Karpas-422 (cell line): ENCODE measurements around the gene EBP. TPM values are rescaled to one million over a fixed set of nuclear protein-coding genes. Genes with fewer than 3 reads are reported as not detected.
A peak's percentile ranks its signal among the peaks of the same experiment; 100 is the strongest.

Experiments used
- DNase-seq: peaks from one replicate; pipeline ENCODE4 v3.0.0-alpha.2; 2015
- H2AFZ ChIP-seq: fragments of 200-600 bp; sonication (generic); 2 replicates; pipeline ENCODE4 v1.6.1; 2014; ENCODE audit warnings: antibody characterized with exemption, low read length, mixed read lengths
- H3K27ac ChIP-seq: fragments of 200-600 bp; sonication (generic); 2 replicates; pipeline ENCODE4 v1.5.1; 2014; ENCODE audit warnings: mild to moderate bottlenecking, low read length, moderate library complexity
- H3K27me3 ChIP-seq: fragments of 200-600 bp; sonication (generic); 2 replicates; pipeline ENCODE4 v1.6.1; 2014; ENCODE audit warnings: low read length, mixed read lengths
- H3K36me3 ChIP-seq: fragments of 200-600 bp; sonication (generic); 2 replicates; pipeline ENCODE4 v1.6.1; 2014; ENCODE audit warnings: low read length, mixed read lengths; ENCODE audit not compliant: insufficient read depth
- H3K4me1 ChIP-seq: fragments of 200-600 bp; sonication (generic); 2 replicates; pipeline ENCODE4 v1.6.1; 2014; ENCODE audit warnings: mild to moderate bottlenecking, low read length, mixed read lengths
- H3K4me2 ChIP-seq: fragments of 200-600 bp; sonication (generic); 2 replicates; pipeline ENCODE4 v1.6.1; 2014; ENCODE audit warnings: low read length, low read depth, mild to moderate bottlenecking; ENCODE audit not compliant: poor library complexity, severe bottlenecking
- H3K4me3 ChIP-seq: fragments of 200-600 bp; sonication (generic); 2 replicates; pipeline ENCODE4 v1.5.1; 2014; ENCODE audit warnings: mild to moderate bottlenecking, antibody characterized with exemption, low read length, mixed read lengths
- H3K79me2 ChIP-seq: fragments of 200-600 bp; sonication (generic); 2 replicates; pipeline ENCODE4 v1.6.1; 2014; ENCODE audit warnings: mild to moderate bottlenecking, low read length, mixed read lengths
- H3K9ac ChIP-seq: fragments of 200-600 bp; sonication (generic); 2 replicates; pipeline ENCODE4 v1.6.0; 2014; ENCODE audit warnings: low read length
- H3K9me2 ChIP-seq: fragments of 200-600 bp; sonication (generic), shearing (Covaris generic); replicated peaks from 2 replicates; pipeline ENCODE4 v1.6.0; 2014; ENCODE audit warnings: mild to moderate bottlenecking, low read length, moderate library complexity; ENCODE audit not compliant: insufficient read depth
- H3K9me3 ChIP-seq: fragments of 300-700, 200-600 bp; sonication (generic); 2 replicates; pipeline ENCODE4 v1.6.1; 2014; ENCODE audit warnings: low read length, mixed read lengths
- H4K20me1 ChIP-seq: fragments of 200-600 bp; sonication (generic); 2 replicates; pipeline ENCODE4 v1.6.1; 2014; ENCODE audit warnings: mild to moderate bottlenecking, antibody characterized with exemption, low read length, low read depth; ENCODE audit not compliant: insufficient read depth
- total RNA-seq: library from RNA; depleted of rRNA; stranded (reverse); fragments of >200 nt; shearing (Covaris generic); gene quantifications from 2 replicates; pipeline ENCODE4 v1.2.3, GENCODE V29; 2014; ENCODE audit warnings: low replicate concordance

The EBP gene
- total RNA-seq, 1 experiment from 2014 or later, result 50.2 TPM

- peak within 1 kb of the TSS; percentile 93 for H2AFZ ChIP-seq
- peak within 1 kb of the TSS; percentile 83 for H3K4me3 ChIP-seq
- no peaks in the 10 kb centered on the region for H3K36me3 ChIP-seq
- no peak within 1 kb of the TSS for H3K27ac ChIP-seq
- H4K20me1 ChIP-seq, result no peaks in the 10 kb centered on the region; the same call in 1 of the 2 replicates
- peaks cover 11% of the 10 kb centered on the region for H3K4me1 ChIP-seq
- peaks cover 24% of the 10 kb centered on the region for H3K79me2 ChIP-seq
- H3K27me3 ChIP-seq, result no peaks in the 10 kb centered on the region
- H3K9me3 ChIP-seq, result no peaks in the 10 kb centered on the region
- no peaks in the 10 kb centered on the region for H3K9me2 ChIP-seq
- H3K4me2 ChIP-seq, result peak within 1 kb of the TSS; percentile 87
- peak within 1 kb of the TSS; percentile 90 for H3K9ac ChIP-seq
- DNase-seq, result peak; percentile 93
These were observed 45.6 kb upstream of the EBP start, which contains the start of gene FTSJ1 for GRCh38 chrX:48475774-48476577. TSS of gene FTSJ1 (plus strand) at chrX:48476199. CDS start at chrX:48478048, 1,849 bp downstream.

- H3K79me2 ChIP-seq, result peaks cover 24% of the 10 kb centered on the region
- no peak for DNase-seq
- H3K4me1 ChIP-seq, result peaks cover 11% of the 10 kb centered on the region
- no peaks in the 10 kb centered on the region for H3K27me3 ChIP-seq
- peak overlapping the region; percentile 83 for H3K4me3 ChIP-seq
- no peaks in the 10 kb centered on the region for H3K36me3 ChIP-seq
- H4K20me1 ChIP-seq, result no peaks in the 10 kb centered on the region; the same call in 1 of the 2 replicates
- no peak overlapping the region for H2AFZ ChIP-seq
- H3K9ac ChIP-seq, result peak overlapping the region; percentile 90
- H3K4me2 ChIP-seq, result peak overlapping the region; percentile 87
- H3K9me2 ChIP-seq, result no peaks in the 10 kb centered on the region
- no peaks in the 10 kb centered on the region for H3K9me3 ChIP-seq
- no peak overlapping the region for H3K27ac ChIP-seq
These were observed 44.7 kb upstream of the EBP start for GRCh38 chrX:48476919-48477318.

- no peak for DNase-seq
- no peak overlapping the region for H3K27ac ChIP-seq
- no peak overlapping the region; the same call in 1 of the 2 replicates for H3K4me3 ChIP-seq
- no peak overlapping the region for H2AFZ ChIP-seq
- no peak overlapping the region for H3K9ac ChIP-seq
- no peaks in the 10 kb centered on the region; the same call in 1 of the 2 replicates for H4K20me1 ChIP-seq
- H3K4me2 ChIP-seq, result no peak overlapping the region
- no peaks in the 10 kb centered on the region for H3K9me3 ChIP-seq
- peaks cover 11% of the 10 kb centered on the region for H3K4me1 ChIP-seq
- no peaks in the 10 kb centered on the region for H3K36me3 ChIP-seq
- peaks cover 24% of the 10 kb centered on the region for H3K79me2 ChIP-seq
- H3K9me2 ChIP-seq, result no peaks in the 10 kb centered on the region
- no peaks in the 10 kb centered on the region for H3K27me3 ChIP-seq
These were observed 43.5 kb upstream of the EBP start for GRCh38 chrX:48477960-48478755.

- Histone ChIP-seq H3K36me3 (no peaks in the 10 kb centered on the region), H3K79me2 (peaks cover 24% of the 10 kb centered on the region), H3K9me2 (no peaks in the 10 kb centered on the region), H4K20me1 (no peaks in the 10 kb centered on the region; the same call in 1 of the 2 replicates), H3K27me3 (no peaks in the 10 kb centered on the region), H3K9me3 (no peaks in the 10 kb centered on the region), H3K4me3 (no peak overlapping the region), H3K27ac (no peak overlapping the region), H3K4me2 (no peak overlapping the region), H2AFZ (no peak overlapping the region), H3K9ac (no peak overlapping the region), H3K4me1 (peaks cover 11% of the 10 kb centered on the region)
- no peak for DNase-seq
These were observed 42.8 kb upstream of the EBP start for GRCh38 chrX:48478806-48479205.

GRCh38 chrX:48480142-48480541 is 41.5 kb upstream of the EBP start:
- H3K27me3 ChIP-seq, result no peaks in the 10 kb centered on the region
- H3K36me3 ChIP-seq, result no peaks in the 10 kb centered on the region
- no peak overlapping the region for H3K4me3 ChIP-seq

GRCh38 chrX:48480583-48480982 is 41.0 kb upstream of the EBP start:
- no peak for DNase-seq
- no peaks in the 10 kb centered on the region for H3K9me3 ChIP-seq

More at GRCh38 chrX:48480142-48480541, 41.5 kb upstream of the EBP start:
- Histone ChIP-seq H3K79me2 (peaks cover 24% of the 10 kb centered on the region), H3K4me1 (peaks cover 7% of the 10 kb centered on the region), H3K9ac (no peak overlapping the region), H3K4me2 (no peak overlapping the region), H3K9me3 (no peaks in the 10 kb centered on the region), H3K27ac (no peak overlapping the region), H2AFZ (no peak overlapping the region), H4K20me1 (no peaks in the 10 kb centered on the region; the same call in 1 of the 2 replicates), H3K9me2 (no peaks in the 10 kb centered on the region)
- DNase-seq, result no peak

GRCh38 chrX:48482526-48482925 is 39.1 kb upstream of the EBP start:
- DNase-seq, result no peak
- Histone ChIP-seq H3K36me3 (no peaks in the 10 kb centered on the region), H3K9me2 (no peaks in the 10 kb centered on the region)

More at GRCh38 chrX:48480583-48480982, 41.0 kb upstream of the EBP start:
- H4K20me1 ChIP-seq, result no peaks in the 10 kb centered on the region; the same call in 1 of the 2 replicates
- no peaks in the 10 kb centered on the region for H3K9me2 ChIP-seq
- no peak overlapping the region for H2AFZ ChIP-seq
- H3K27me3 ChIP-seq, result no peaks in the 10 kb centered on the region
- no peak overlapping the region for H3K27ac ChIP-seq
- H3K4me3 ChIP-seq, result no peak overlapping the region
- no peaks in the 10 kb centered on the region for H3K36me3 ChIP-seq
- H3K4me2 ChIP-seq, result no peak overlapping the region
- peaks cover 24% of the 10 kb centered on the region for H3K79me2 ChIP-seq
- no peak overlapping the region for H3K9ac ChIP-seq
- H3K4me1 ChIP-seq, result peaks cover 7% of the 10 kb centered on the region

GRCh38 chrX:48487362-48487798 is 34.2 kb upstream of the EBP start:
- Histone ChIP-seq H3K4me2 (no peak overlapping the region), H3K27ac (no peak overlapping the region), H3K36me3 (no peaks in the 10 kb centered on the region), H3K9me3 (no peaks in the 10 kb centered on the region), H3K4me1 (no peaks in the 10 kb centered on the region), H3K79me2 (no peaks in the 10 kb centered on the region), H3K4me3 (no peak overlapping the region), H3K9me2 (no peaks in the 10 kb centered on the region), H4K20me1 (no peaks in the 10 kb centered on the region), H3K27me3 (no peaks in the 10 kb centered on the region), H2AFZ (no peak overlapping the region), H3K9ac (no peak overlapping the region)
- DNase-seq, result no peak

More at GRCh38 chrX:48482526-48482925, 39.1 kb upstream of the EBP start:
- no peak overlapping the region for H2AFZ ChIP-seq
- no peak overlapping the region for H3K4me3 ChIP-seq
- H4K20me1 ChIP-seq, result no peaks in the 10 kb centered on the region; the same call in 1 of the 2 replicates
- no peaks in the 10 kb centered on the region for H3K9me3 ChIP-seq
- no peak overlapping the region for H3K4me2 ChIP-seq
- H3K4me1 ChIP-seq, result peaks cover 1% of the 10 kb centered on the region
- no peak overlapping the region for H3K9ac ChIP-seq
- H3K79me2 ChIP-seq, result peaks cover 9% of the 10 kb centered on the region
- no peak overlapping the region for H3K27ac ChIP-seq
- no peaks in the 10 kb centered on the region for H3K27me3 ChIP-seq
